NCI-H345 treated with DMSO at 0.1 percent for 48 hours (cell line): ENCODE data around the gene ZNF124.
"Not testable (repeated sequence)": the region's sequence is repeated elsewhere in the genome, so short reads cannot be mapped to it uniquely, and the experiment has no call there.

ENCODE experiments used
- DNase-seq: peaks from one replicate; lab custom pipeline; 2025; ENCODE audit not compliant: unreplicated experiment; lab: John Stamatoyannopoulos, UW

ZNF124 gene

GRCh38 chr1:247173431-247173830 lies 1.6 kb upstream of the ZNF124 start:
- DNase-seq: no peak

- no peak for DNase-seq
These were observed 1.2 kb upstream of the ZNF124 start for GRCh38 chr1:247172996-247173395.

GRCh38 chr1:247171443-247171842 lies 377 bp downstream of the ZNF124 start:
- DNase-seq: not testable (repeated sequence)

GRCh38 chr1:247165674-247166073 lies 6.1 kb downstream of the ZNF124 start:
- no peak for DNase-seq

- DNase-seq: no peak
These were observed 7.1 kb downstream of the ZNF124 start for GRCh38 chr1:247164694-247165093.

- no peak for DNase-seq
These were observed 15.0 kb downstream of the ZNF124 start for GRCh38 chr1:247156787-247157232.

GRCh38 chr1:247147781-247148180 lies 24.0 kb downstream of the ZNF124 start:
- DNase-seq: no peak

GRCh38 chr1:247147120-247147519 lies 24.7 kb downstream of the ZNF124 start:
- DNase-seq: not testable (repeated sequence)

- DNase-seq: no peak
These were observed 25.1 kb downstream of the ZNF124 start for GRCh38 chr1:247146671-247147070.

- DNase-seq: no peak
These were observed 26.5 kb downstream of the ZNF124 start for GRCh38 chr1:247145279-247145678.

- not testable (repeated sequence) for DNase-seq
These were observed 32.3 kb downstream of the ZNF124 start for GRCh38 chr1:247139557-247139956.

- DNase-seq: no peak
These were observed 40.6 kb downstream of the ZNF124 start for GRCh38 chr1:247131236-247131635.

GRCh38 chr1:247127519-247128282 lies 44.1 kb downstream of the ZNF124 start:
- not testable (repeated sequence) for DNase-seq

- DNase-seq: not testable (repeated sequence)
These were observed 45.2 kb downstream of the ZNF124 start for GRCh38 chr1:247126601-247127000.

GRCh38 chr1:247126166-247126565 lies 45.7 kb downstream of the ZNF124 start:
- not testable (repeated sequence) for DNase-seq

- no peak for DNase-seq
These were observed 50.4 kb downstream of the ZNF124 start for GRCh38 chr1:247121382-247121781.

- DNase-seq: not testable (repeated sequence)
These were observed 51.5 kb downstream of the ZNF124 start for GRCh38 chr1:247120408-247120668.

GRCh38 chr1:247119600-247120407 lies 52.0 kb downstream of the ZNF124 start:
- no peak for DNase-seq

- DNase-seq: peak; percentile 35
These were observed 52.8 kb downstream of the ZNF124 start for GRCh38 chr1:247118946-247119446.

GRCh38 chr1:247115545-247115944 lies 56.3 kb downstream of the ZNF124 start:
- no peak for DNase-seq

- no peak for DNase-seq
These were observed 56.7 kb downstream of the ZNF124 start for GRCh38 chr1:247115141-247115510.
